Measurements from ENCODE around the gene ZNF587. TPM values are rescaled to one million over a fixed set of nuclear protein-coding genes. Genes with fewer than 3 reads are reported as not detected.
"Not testable (repeated sequence)": the region's sequence is repeated elsewhere in the genome, so short reads cannot be mapped to it uniquely, and the experiment has no call there.

The ZNF587 gene
- total RNA-seq, 1 donor from 2014 or later, result 72.9 TPM

- Mint-ChIP-seq H3K4me3 (no peak overlapping the region), H3K36me3 (peaks cover 78% of the 10 kb centered on the region), H3K27ac (no peak overlapping the region), H3K9me3 (peaks cover 60% of the 10 kb centered on the region), H3K27me3 (ENCODE audit: low read depth) (no peaks in the 10 kb centered on the region), H3K4me1 (no peaks in the 10 kb centered on the region)
- DNase-seq (ENCODE audit: low spot score in 2 of 2, unreplicated experiment in 2 of 2), result no peak
- TF ChIP-seq, protein P1, sequence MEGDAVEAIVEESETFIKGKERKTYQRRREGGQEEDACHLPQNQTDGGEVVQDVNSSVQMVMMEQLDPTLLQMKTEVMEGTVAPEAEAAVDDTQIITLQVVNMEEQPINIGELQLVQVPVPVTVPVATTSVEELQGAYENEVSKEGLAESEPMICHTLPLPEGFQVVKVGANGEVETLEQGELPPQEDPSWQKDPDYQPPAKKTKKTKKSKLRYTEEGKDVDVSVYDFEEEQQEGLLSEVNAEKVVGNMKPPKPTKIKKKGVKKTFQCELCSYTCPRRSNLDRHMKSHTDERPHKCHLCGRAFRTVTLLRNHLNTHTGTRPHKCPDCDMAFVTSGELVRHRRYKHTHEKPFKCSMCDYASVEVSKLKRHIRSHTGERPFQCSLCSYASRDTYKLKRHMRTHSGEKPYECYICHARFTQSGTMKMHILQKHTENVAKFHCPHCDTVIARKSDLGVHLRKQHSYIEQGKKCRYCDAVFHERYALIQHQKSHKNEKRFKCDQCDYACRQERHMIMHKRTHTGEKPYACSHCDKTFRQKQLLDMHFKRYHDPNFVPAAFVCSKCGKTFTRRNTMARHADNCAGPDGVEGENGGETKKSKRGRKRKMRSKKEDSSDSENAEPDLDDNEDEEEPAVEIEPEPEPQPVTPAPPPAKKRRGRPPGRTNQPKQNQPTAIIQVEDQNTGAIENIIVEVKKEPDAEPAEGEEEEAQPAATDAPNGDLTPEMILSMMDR (IDR thresholded peaks at IDR 0.05; ENCODE audit: unreplicated experiment), result no peak
Observed at GRCh38 chr19:57872450-57872849, 22.8 kb downstream of the ZNF587 start.

DNA sequence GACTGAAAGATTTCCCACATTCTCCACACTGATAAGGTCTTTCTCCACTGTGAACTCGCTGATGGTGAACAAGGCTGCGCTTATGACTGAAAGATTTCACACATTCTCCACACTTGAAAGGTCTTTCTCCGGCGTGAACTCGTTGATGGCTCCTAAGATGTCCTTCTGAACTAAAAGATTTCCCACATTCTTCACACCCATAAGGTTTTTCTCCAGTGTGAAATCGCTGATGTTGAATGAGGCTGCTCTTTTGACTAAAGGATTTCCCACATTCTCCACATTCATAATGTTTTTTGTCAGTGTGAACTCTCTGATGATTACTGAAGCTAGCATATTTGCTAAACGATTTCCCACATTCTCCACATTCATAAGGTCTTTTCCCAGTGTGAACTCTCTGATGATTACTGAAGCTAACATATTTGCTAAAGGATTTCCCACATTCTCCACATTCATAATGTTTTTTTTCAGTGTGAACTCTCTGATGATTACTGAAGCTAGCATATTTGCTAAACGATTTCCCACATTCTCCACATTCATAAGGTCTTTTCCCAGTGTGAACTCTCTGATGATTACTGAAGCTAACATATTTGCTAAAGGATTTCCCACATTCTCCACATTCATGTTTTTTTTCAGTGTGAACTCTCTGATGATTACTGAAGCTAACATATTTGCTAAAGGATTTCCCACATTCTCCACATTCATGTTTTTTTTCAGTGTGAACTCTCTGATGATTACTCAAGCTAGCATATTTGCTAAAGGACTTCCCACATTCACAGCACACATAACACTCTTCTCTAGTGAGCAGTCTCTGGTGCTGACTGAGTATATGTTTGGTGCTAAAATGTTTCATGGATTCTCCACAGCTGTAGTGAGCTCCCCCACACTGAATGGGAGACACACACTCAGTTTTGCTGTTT is 24.5 kb downstream of the ZNF587 start:
- not testable (repeated sequence) for H3K27me3 Mint-ChIP-seq (ENCODE audit: low read depth); DNase-seq (ENCODE audit: low spot score in 2 of 2, unreplicated experiment in 2 of 2); H3K4me3 Mint-ChIP-seq; H3K4me1 Mint-ChIP-seq; H3K27ac Mint-ChIP-seq
- H3K9me3 Mint-ChIP-seq, result peaks cover 59% of the 10 kb centered on the region
- peaks cover 77% of the 10 kb centered on the region for H3K36me3 Mint-ChIP-seq

- H3K4me1 Mint-ChIP-seq, result peaks cover 25% of the 10 kb centered on the region
- peak overlapping the region; percentile 50 for H3K27ac Mint-ChIP-seq
- peaks cover 21% of the 10 kb centered on the region for H3K9me3 Mint-ChIP-seq
- no peak for DNase-seq (ENCODE audit: low spot score in 2 of 2, unreplicated experiment in 2 of 2)
- H3K36me3 Mint-ChIP-seq, result peaks cover 51% of the 10 kb centered on the region
- no peaks in the 10 kb centered on the region for H3K27me3 Mint-ChIP-seq (ENCODE audit: low read depth)
- peak overlapping the region; percentile 37 for H3K4me3 Mint-ChIP-seq
- TF ChIP-seq, protein P1 (IDR thresholded peaks at IDR 0.05; ENCODE audit: unreplicated experiment), result no peak
Observed at GRCh38 chr19:57886046-57886445, 36.4 kb downstream of the ZNF587 start.

DNA sequence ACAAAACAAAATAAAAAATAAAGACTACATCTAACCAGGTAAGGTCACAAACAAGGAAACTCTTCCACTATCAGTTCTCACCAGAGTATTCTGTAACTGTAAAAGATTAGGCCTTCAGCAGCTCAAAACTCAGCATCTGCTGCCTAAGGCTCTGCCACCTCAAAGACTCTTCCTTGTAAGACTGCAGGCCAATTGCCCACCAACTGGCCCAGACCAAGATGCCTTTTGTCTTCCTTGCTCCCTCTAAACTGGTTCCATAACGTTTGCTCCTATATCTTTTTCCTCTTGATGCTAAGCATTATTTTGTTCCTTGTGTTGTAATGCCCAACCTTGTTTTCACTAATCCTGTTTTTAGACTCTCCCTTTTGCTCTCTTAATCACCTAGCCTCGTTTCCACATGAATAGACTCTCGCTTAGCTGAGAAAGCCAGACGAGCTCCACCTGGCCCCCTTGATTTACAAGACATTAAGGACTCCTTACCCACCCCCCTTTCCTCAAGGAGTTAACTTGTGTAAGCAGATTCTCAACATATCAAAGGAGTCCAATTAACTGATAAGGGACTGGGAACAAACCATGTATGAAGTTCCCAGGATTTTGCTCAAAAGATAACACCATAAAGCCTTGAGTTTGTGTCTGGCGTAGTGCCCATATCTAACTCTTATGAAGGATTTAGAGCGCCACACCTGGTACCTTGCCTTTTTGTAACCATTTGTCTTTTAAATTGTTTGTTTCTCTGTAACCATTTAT is 37.7 kb downstream of the ZNF587 start:
- peaks cover 27% of the 10 kb centered on the region for H3K4me1 Mint-ChIP-seq
- no peaks in the 10 kb centered on the region for H3K27me3 Mint-ChIP-seq (ENCODE audit: low read depth)
- H3K9me3 Mint-ChIP-seq, result peaks cover 24% of the 10 kb centered on the region
- H3K4me3 Mint-ChIP-seq, result peak overlapping the region; percentile 84
- no peak for DNase-seq (ENCODE audit: low spot score in 2 of 2, unreplicated experiment in 2 of 2)
- peaks cover 55% of the 10 kb centered on the region for H3K36me3 Mint-ChIP-seq
- TF ChIP-seq, protein P1 (IDR thresholded peaks at IDR 0.05; ENCODE audit: unreplicated experiment), result no peak
- peak overlapping the region; percentile 88 for H3K27ac Mint-ChIP-seq

DNA sequence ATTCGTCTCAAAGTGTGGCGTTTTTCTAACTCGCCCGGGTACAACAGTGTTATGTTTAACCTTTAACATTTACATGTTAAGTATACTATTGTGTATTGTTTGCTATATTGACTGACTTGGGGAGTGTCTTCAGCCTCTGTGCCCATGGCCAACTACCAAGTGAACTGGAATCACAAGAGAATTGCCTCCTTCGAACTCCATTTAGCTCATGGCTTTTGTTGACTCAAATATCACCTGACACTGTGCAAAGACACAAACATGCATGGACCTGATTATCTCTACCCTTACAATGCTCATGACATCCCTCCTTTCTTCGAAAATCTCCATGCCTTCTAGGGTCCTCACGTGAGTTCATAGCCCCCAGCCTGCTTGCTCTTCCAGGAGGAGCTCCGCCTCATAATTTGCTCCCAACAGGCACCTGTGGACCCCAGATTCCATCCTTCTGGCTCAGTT is 38.5 kb downstream of the ZNF587 start:
- Mint-ChIP-seq H3K27ac (peak overlapping the region; percentile 88), H3K4me3 (peak overlapping the region; percentile 84), H3K27me3 (ENCODE audit: low read depth) (no peaks in the 10 kb centered on the region), H3K36me3 (peaks cover 51% of the 10 kb centered on the region), H3K9me3 (peaks cover 21% of the 10 kb centered on the region), H3K4me1 (peaks cover 27% of the 10 kb centered on the region)
- no peak for DNase-seq (ENCODE audit: low spot score in 2 of 2, unreplicated experiment in 2 of 2)
- TF ChIP-seq, protein P1 (IDR thresholded peaks at IDR 0.05; ENCODE audit: unreplicated experiment), result no peak
